Measurements from ENCODE around the gene MCM9. TPM values are rescaled to one million over a fixed set of nuclear protein-coding genes. Genes with fewer than 3 reads are reported as not detected.
A peak's percentile ranks its signal among the peaks of the same experiment; 100 is the strongest.

MCM9 gene
- total RNA-seq, 1 donor from 2014 or later: 15.6 TPM

DNA sequence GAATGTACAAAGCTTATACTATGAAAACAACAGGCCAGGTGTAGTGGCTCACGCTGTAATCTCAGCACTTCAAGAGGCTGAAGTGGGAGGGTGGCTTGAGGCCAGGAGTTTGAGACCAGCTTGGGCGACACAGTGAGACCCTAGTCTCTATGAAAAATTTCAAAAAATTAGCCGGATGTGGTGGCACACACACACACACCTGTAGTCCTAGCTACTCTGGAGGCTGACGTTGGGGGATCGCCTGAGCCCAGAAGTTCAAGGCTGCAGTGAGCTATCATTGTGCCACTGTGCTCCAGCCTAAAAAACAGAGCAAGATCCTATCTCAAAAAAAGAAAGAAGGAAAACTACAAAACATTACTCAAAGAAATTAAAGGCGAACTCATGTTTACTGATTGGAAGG, 48.3 kb downstream of the MCM9 start:
- peaks cover under 1% of the 10 kb centered on the region for H3K4me1 Mint-ChIP-seq (ENCODE audit: unreplicated experiment)
- DNase-seq (ENCODE audit: extremely low spot score, unreplicated experiment): no peak
- peaks cover 4% of the 10 kb centered on the region for H3K36me3 Mint-ChIP-seq (ENCODE audit: unreplicated experiment)
- no peak overlapping the region for H3K27ac Mint-ChIP-seq (ENCODE audit: unreplicated experiment)
- H3K27me3 Mint-ChIP-seq (ENCODE audit: unreplicated experiment): no peaks in the 10 kb centered on the region
- TF ChIP-seq, protein P1, sequence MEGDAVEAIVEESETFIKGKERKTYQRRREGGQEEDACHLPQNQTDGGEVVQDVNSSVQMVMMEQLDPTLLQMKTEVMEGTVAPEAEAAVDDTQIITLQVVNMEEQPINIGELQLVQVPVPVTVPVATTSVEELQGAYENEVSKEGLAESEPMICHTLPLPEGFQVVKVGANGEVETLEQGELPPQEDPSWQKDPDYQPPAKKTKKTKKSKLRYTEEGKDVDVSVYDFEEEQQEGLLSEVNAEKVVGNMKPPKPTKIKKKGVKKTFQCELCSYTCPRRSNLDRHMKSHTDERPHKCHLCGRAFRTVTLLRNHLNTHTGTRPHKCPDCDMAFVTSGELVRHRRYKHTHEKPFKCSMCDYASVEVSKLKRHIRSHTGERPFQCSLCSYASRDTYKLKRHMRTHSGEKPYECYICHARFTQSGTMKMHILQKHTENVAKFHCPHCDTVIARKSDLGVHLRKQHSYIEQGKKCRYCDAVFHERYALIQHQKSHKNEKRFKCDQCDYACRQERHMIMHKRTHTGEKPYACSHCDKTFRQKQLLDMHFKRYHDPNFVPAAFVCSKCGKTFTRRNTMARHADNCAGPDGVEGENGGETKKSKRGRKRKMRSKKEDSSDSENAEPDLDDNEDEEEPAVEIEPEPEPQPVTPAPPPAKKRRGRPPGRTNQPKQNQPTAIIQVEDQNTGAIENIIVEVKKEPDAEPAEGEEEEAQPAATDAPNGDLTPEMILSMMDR (IDR thresholded peaks at IDR 0.05): no peak
- H3K9me3 Mint-ChIP-seq (ENCODE audit: unreplicated experiment): no peaks in the 10 kb centered on the region
- no peak overlapping the region for H3K4me3 Mint-ChIP-seq (ENCODE audit: unreplicated experiment)

GRCh38 chr6:118882314-118882905, 52.5 kb downstream of the MCM9 start:
- TF ChIP-seq, protein P1 (IDR thresholded peaks at IDR 0.05): no peak
- DNase-seq (ENCODE audit: extremely low spot score, unreplicated experiment): no peak
- Mint-ChIP-seq H3K27ac (ENCODE audit: unreplicated experiment) (no peak overlapping the region), H3K4me1 (ENCODE audit: unreplicated experiment) (peaks cover 8% of the 10 kb centered on the region), H3K4me3 (ENCODE audit: unreplicated experiment) (no peak overlapping the region), H3K27me3 (ENCODE audit: unreplicated experiment) (no peaks in the 10 kb centered on the region), H3K9me3 (ENCODE audit: unreplicated experiment) (no peaks in the 10 kb centered on the region), H3K36me3 (ENCODE audit: unreplicated experiment) (no peaks in the 10 kb centered on the region)

GRCh38 chr6:118881440-118882313, 53.3 kb downstream of the MCM9 start:
- Mint-ChIP-seq H3K4me3 (ENCODE audit: unreplicated experiment) (no peak overlapping the region), H3K36me3 (ENCODE audit: unreplicated experiment) (no peaks in the 10 kb centered on the region), H3K27me3 (ENCODE audit: unreplicated experiment) (no peaks in the 10 kb centered on the region), H3K27ac (ENCODE audit: unreplicated experiment) (no peak overlapping the region), H3K4me1 (ENCODE audit: unreplicated experiment) (peaks cover 14% of the 10 kb centered on the region), H3K9me3 (ENCODE audit: unreplicated experiment) (no peaks in the 10 kb centered on the region)
- TF ChIP-seq, protein P1 (IDR thresholded peaks at IDR 0.05): no peak
- no peak for DNase-seq (ENCODE audit: extremely low spot score, unreplicated experiment)

DNA sequence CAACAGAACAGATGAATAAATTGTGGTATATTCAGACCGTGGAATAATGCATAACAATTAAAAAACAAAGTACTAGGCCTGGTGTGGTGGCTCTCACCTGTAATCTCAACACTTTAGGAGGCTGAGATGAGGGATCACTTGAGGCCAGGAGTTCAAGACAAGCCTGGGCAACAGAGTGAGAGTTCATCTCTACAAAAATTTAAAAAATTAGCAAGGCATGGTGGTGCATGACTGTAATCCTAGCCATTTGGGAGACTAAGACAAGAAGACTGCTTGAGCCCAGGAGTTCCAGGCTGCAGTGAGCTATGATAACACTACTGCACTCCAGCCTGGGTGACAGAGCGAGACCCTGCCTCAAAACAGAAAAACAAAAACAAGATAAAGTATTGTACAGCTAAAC, 57.2 kb downstream of the MCM9 start:
- TF ChIP-seq, protein P1 (IDR thresholded peaks at IDR 0.05): no peak
- Mint-ChIP-seq H3K4me1 (ENCODE audit: unreplicated experiment) (peaks cover 23% of the 10 kb centered on the region), H3K27me3 (ENCODE audit: unreplicated experiment) (no peaks in the 10 kb centered on the region), H3K9me3 (ENCODE audit: unreplicated experiment) (no peaks in the 10 kb centered on the region), H3K27ac (ENCODE audit: unreplicated experiment) (no peak overlapping the region), H3K36me3 (ENCODE audit: unreplicated experiment) (no peaks in the 10 kb centered on the region), H3K4me3 (ENCODE audit: unreplicated experiment) (no peak overlapping the region)
- no peak for DNase-seq (ENCODE audit: extremely low spot score, unreplicated experiment)

GRCh38 chr6:118876814-118877213, 58.1 kb downstream of the MCM9 start:
- Mint-ChIP-seq H3K4me1 (ENCODE audit: unreplicated experiment) (peaks cover 23% of the 10 kb centered on the region), H3K27ac (ENCODE audit: unreplicated experiment) (peak overlapping the region; percentile 32), H3K4me3 (ENCODE audit: unreplicated experiment) (no peak overlapping the region), H3K9me3 (ENCODE audit: unreplicated experiment) (no peaks in the 10 kb centered on the region), H3K27me3 (ENCODE audit: unreplicated experiment) (no peaks in the 10 kb centered on the region), H3K36me3 (ENCODE audit: unreplicated experiment) (no peaks in the 10 kb centered on the region)
- DNase-seq (ENCODE audit: extremely low spot score, unreplicated experiment): no peak
- TF ChIP-seq, protein P1 (IDR thresholded peaks at IDR 0.05): no peak
